ENCODE results near the gene FLOT1. TPM values are rescaled to one million over a fixed set of nuclear protein-coding genes. Genes with fewer than 3 reads are reported as not detected.

FLOT1 gene, protein sequence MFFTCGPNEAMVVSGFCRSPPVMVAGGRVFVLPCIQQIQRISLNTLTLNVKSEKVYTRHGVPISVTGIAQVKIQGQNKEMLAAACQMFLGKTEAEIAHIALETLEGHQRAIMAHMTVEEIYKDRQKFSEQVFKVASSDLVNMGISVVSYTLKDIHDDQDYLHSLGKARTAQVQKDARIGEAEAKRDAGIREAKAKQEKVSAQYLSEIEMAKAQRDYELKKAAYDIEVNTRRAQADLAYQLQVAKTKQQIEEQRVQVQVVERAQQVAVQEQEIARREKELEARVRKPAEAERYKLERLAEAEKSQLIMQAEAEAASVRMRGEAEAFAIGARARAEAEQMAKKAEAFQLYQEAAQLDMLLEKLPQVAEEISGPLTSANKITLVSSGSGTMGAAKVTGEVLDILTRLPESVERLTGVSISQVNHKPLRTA
- total RNA-seq, result 100 to 1,000 TPM; 170 to 179 TPM
- long read RNA-seq, transcript FLOT1-201 (13 exons, 1,912 nt), result major isoform, 266 of 349 reads
- long read RNA-seq, partial matches to known transcripts, result 28 of 349 reads
- long read RNA-seq, other reads (novel, unspliced or antisense), result 55 of 349 reads

- intact Hi-C loops (cut with DNase I), result loop anchor here (2.0 to 10.0 kb wide), 4 partner anchors 38 to 135 kb away; no protein-coding TSS in a partner anchor
- peak; percentile 98 for DNase-seq
- peak; percentile 89 for ATAC-seq
Measured at GRCh38 chr6:30742316-30743098, at the start of gene FLOT1. FLOT1 (minus strand) TSS chr6:30742687; CDS start chr6:30742189, 498 bp downstream.

DNA sequence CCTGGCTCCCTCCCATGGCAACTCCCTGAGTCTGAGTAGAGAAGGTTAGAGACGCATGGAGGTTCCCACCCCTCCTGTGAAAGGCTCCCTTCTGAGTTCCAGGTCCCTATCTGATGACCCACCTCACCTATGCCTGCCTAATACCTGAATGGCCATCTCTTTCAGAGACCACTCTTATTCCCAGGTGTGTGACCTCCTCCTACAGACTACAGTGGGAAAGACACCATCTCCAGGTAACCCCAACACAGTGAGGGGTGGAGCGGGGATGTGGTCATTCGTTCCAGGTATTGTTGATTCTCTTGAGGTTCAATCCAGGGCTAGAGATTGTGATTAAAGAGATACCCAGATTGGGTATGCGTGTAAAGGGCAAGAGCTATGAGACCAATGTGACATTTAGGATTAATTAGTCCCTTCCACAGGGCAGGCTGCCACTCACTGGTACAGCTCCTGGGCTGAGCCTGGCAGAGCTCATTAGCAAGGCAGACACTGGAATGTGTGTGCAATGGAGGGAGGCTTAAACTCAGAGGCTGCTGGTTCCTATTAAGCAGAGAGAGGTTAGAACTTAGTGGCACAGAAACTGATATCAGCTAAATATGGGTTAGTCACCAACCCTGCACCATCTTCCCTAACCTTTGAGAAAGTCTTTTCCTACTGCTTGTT, 48.4 kb upstream of the FLOT1 start:
- ATAC-seq (no peak), DNase-seq (no peak)
- intact Hi-C loops (cut with DNase I), result no loop called here

GRCh38 chr6:30789606-30790005, 47.1 kb upstream of the FLOT1 start:
- intact Hi-C loops (cut with DNase I), result no loop called here
- DNase-seq, result no peak
- no peak for ATAC-seq

DNA sequence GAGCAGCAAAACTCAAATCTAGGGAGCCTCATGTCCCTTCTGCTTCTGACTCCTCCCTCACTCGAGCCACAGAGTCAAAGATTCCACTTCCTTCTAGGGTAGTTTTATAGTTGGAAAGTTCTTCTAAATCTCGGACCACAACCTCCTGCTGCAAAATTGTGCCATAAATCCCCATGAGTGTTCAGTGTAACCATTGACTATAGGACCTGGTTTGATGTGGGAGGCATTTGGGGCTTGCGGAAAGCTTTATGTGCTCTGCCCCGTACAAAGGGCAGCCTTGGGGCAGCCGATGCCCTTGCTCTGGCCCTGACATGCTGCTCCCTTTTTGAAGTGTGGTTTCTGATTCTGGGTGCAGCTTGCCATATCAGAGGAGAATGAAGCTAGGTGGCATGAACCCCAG, 45.5 kb upstream of the FLOT1 start:
- DNase-seq (no peak), ATAC-seq (no peak)
- intact Hi-C loops (cut with DNase I), result no loop called here

- intact Hi-C loops (cut with DNase I), result no loop called here
Measured at GRCh38 chr6:30782425-30783014, 40.0 kb upstream of the FLOT1 start.

DNA sequence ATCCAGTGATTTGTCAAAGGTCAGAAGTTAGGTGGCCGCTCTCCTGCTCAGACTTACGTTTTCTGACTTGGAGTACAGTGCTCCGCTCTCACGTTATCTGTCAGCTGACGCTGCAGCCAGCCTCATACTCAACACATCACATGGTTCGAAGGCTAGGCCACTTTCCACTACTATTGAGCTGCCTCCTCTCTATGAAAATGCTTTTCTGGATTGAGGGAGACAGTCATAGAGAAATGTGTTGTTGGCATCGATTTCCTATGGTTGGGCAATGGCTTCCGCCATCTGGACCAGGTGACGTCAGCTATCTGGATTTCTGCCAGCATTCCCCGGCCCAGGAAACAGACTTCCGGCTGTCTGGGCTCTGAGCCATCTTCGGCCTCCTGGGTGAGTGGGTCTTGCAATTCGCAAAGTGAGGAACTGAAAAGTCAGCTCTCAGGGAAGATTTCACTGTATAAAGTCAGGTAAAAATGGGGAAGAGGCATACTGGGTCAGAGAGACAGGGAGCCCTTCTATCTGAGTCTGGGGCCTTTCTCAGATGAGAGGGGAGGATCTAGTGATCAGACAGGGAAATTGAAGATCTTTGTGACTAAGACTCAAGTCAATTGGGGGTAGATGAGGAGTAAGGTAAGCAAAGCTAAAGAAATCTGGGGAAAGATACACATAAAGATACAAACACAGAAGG, 39.4 kb upstream of the FLOT1 start:
- intact Hi-C loops (cut with DNase I), result loop anchor here in 1 of 2 donors (2.0 kb wide), 1 partner anchor 39 kb away; the partner anchor contains the start of gene FLOT1
- peak; percentile 89 to 91 for ATAC-seq
- DNase-seq, result peak; percentile 97

More at GRCh38 chr6:30782425-30783014, 40.0 kb upstream of the FLOT1 start:
- peak in 1 of 2 donors; percentile 14 for ATAC-seq
- no peak for DNase-seq

DNA sequence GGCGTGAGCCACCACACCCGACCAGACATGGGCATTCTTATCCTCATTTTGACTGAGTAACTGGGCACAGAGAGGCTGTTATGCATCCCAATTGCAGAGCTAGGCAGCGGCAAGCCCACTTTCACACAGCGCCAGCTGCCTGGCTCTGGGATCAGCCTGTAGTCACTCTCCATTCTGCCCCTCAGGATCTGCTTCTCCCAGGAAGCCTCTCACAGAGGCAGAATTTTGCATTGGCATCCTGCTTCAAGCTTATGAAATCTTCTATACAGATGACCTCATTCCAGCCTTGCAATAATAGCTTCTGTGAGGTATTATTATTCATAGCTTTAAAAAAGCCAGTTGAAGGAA, 38.9 kb upstream of the FLOT1 start:
- DNase-seq (peak; percentile 52), ATAC-seq (peak; percentile 45 to 67)
- intact Hi-C loops (cut with DNase I), result loop anchor here in 1 of 2 donors (2.0 kb wide), 1 partner anchor 39 kb away; the partner anchor contains the start of gene FLOT1

- ATAC-seq, result no peak
- intact Hi-C loops (cut with DNase I), result loop anchor here in 1 of 2 donors (2.0 kb wide), 1 partner anchor 38 kb away; the partner anchor contains the start of gene FLOT1
- DNase-seq, result no peak
Measured at GRCh38 chr6:30780642-30780920, 38.1 kb upstream of the FLOT1 start.

GRCh38 chr6:30779850-30780641, 37.6 kb upstream of the FLOT1 start:
- DNase-seq (no peak), ATAC-seq (no peak)
- intact Hi-C loops (cut with DNase I), result loop anchor here in 1 of 2 donors (2.0 kb wide), 1 partner anchor 37 kb away; the partner anchor contains the start of gene FLOT1

DNA sequence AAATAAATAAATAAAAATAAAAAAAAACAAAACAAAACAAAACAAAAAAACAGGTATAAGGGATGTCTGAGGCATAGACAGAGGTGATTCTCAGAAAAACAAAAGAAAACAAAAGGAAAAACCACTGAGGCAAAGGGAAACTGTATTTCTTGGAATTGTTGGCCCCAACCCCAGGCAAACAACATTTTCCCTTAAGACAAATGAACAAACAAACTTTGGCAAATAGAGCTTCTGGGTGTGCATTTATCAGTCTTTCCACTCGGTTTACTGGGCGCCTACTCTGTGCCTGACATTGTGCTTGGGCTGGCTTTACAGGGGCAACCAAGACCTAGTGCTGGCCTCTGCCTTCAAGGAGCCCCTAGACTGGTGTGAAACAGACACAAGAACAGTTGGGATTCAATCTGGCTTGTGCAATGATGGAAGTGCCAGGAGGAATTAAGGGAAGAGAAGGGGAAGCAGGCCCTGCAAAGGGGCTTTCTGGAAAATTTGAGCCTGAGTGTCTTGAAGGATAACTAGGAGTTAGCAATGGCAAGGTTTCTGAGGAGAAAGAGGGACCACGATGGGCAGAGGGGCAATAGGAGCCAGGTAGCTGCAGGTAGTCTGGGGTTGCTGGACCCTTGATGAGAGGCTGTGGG, 35.6 kb upstream of the FLOT1 start:
- DNase-seq, result no peak
- intact Hi-C loops (cut with DNase I), result no loop called here
- no peak for ATAC-seq

- intact Hi-C loops (cut with DNase I), result no loop called here
- DNase-seq, result no peak
- no peak for ATAC-seq
Measured at GRCh38 chr6:30777155-30777485, 34.6 kb upstream of the FLOT1 start.

DNA sequence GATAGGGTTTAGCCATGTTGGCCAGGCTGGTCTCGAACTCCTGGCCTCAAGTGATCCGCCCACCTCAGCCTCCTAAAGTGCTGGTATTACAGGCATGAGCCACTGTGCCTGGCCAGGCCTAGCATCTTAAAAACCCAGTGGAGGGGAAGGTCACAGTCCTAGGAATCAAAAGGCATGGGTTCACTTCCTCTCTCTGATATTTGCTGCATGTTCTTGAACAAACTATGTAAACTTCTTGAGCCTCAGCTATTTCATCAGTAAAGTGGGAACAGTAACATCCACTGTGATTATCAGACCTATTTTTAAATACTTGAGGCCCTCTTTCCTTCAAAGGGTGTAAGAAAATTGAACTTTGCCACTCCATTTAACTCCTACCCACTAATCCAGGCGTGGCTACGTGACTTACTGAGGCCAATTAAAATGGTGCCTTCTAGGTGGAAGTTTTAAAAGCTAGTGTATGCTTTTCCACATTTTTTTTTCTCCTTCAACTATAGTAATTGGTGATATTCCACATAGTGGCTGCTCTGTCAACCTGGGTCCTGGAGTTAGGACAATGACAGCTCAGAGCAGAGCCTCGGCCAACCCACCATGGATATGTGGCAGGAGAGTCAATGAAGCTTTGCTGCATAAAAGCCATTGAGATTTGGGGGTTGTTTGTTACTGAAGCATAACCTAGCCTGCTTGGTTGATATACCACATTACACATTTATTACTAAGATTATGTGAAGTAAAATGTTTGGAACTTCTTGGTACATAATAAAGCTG, 34.1 kb upstream of the FLOT1 start:
- DNase-seq (no peak), ATAC-seq (no peak)
- intact Hi-C loops (cut with DNase I), result no loop called here

GRCh38 chr6:30775104-30775503, 32.6 kb upstream of the FLOT1 start:
- ATAC-seq (no peak), DNase-seq (no peak)
- intact Hi-C loops (cut with DNase I), result no loop called here

GRCh38 chr6:30774701-30775100, 32.2 kb upstream of the FLOT1 start:
- DNase-seq, result no peak
- ATAC-seq, result peak in 1 of 2 donors; percentile 50
- intact Hi-C loops (cut with DNase I), result no loop called here

GRCh38 chr6:30770592-30770991, 28.1 kb upstream of the FLOT1 start:
- intact Hi-C loops (cut with DNase I), result no loop called here
- DNase-seq, result no peak
- ATAC-seq, result no peak

DNA sequence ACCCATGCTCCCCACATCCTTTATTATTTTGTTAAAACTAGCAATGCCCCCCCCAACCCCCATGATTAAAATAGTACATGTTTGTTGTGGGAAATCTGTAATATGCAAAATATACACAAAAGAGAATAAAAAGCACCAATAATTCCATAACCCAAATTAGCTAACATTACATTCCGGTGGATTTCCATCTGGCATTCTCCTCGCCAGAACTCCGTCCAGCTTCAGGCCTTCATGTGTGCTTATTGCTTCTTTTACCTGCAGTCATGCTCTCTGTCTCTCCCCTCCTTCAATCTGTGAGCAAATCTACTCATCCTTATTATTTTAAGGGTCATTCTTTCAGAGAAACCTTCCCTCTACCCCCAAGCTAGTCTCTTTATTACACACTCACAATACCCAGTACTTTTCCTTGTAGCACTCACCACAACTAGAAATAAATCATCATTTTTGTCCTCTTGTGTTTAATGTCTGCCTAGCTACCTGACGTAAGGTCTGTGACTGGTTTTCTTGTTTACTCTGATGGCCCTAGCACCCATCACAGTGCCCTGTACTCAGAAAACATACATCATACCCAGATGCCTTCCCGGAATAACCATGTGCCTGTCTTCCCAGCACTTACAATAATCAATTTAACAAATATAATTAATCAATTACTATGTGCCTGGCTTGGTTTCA, 27.5 kb upstream of the FLOT1 start:
- intact Hi-C loops (cut with DNase I), result no loop called here
- ATAC-seq (no peak), DNase-seq (no peak)
